GM23338 (cell line): ENCODE data around the gene SLC6A11. TPM values are rescaled to one million over a fixed set of nuclear protein-coding genes. Genes with fewer than 3 reads are reported as not detected.

Experiments used
- CREB1 ChIP-seq: fragments of 250-450 bp; sonication (Bioruptor Pico); IDR thresholded peaks from 2 replicates; pipeline ENCODE4 v1.5.0; 2020; ENCODE audit warnings: low read depth, mild to moderate bottlenecking, moderate library complexity
- EZH2 ChIP-seq: fragments of 200-600 bp; sonication (generic); IDR thresholded peaks from one replicate; pipeline ENCODE4 v1.8.0; 2017; ENCODE audit warnings: antibody characterized with exemption, mild to moderate bottlenecking, low read depth; ENCODE audit not compliant: unreplicated experiment
- EZH2phosphoT487 ChIP-seq: fragments of 200-600 bp; sonication (generic); IDR thresholded peaks from one replicate; pipeline ENCODE4 v1.8.1; 2018; ENCODE audit warnings: antibody characterized with exemption; ENCODE audit not compliant: unreplicated experiment
- NANOG ChIP-seq: IDR thresholded peaks from 2 replicates; pipeline ENCODE4 v1.6.1; 2016; ENCODE audit warnings: antibody characterized with exemption, borderline replicate concordance
- POLR2AphosphoS5 ChIP-seq: IDR thresholded peaks from 2 replicates; pipeline ENCODE4 v1.6.1; 2016; ENCODE audit warnings: antibody characterized with exemption, low read depth
- ZNF114 ChIP-seq: fragments of 250-450 bp; sonication (Bioruptor Pico); IDR thresholded peaks from 2 replicates; pipeline ENCODE4 v1.5.0; 2020; ENCODE audit warnings: mild to moderate bottlenecking, moderate library complexity
- ZNF331 ChIP-seq: fragments of 250-450 bp; sonication (Bioruptor Pico); IDR thresholded peaks from 2 replicates; pipeline ENCODE4 v1.5.0; 2020; ENCODE audit warnings: low read depth, mild to moderate bottlenecking, moderate library complexity
- polyA plus RNA-seq: library from polyadenylated mRNA; unstranded; fragments of >200 nt; fragmentation: Nextera tagmentation; extraction: Ambion mirVana; gene quantifications from 2 replicates; pipeline ENCODE4 v1.2.1, GENCODE V29; 2016
- total RNA-seq: library from RNA; depleted of rRNA; stranded (reverse); fragments of >200 nt; shearing (Covaris generic); gene quantifications from 2 replicates; pipeline ENCODE4 v1.2.3, GENCODE V29; 2014
- TF ChIP-seq, protein P1 (sequence below): fragments of 250-450 bp; sonication (Bioruptor Pico); IDR thresholded peaks from 2 replicates; pipeline ENCODE4 v1.5.0; 2020; ENCODE audit warnings: mild to moderate bottlenecking, moderate library complexity
- TF ChIP-seq, protein P2 (sequence below): IDR thresholded peaks from 2 replicates; pipeline ENCODE4 v1.6.1; 2016; ENCODE audit warnings: antibody characterized with exemption
- TF ChIP-seq, protein P3 (sequence below): IDR thresholded peaks from one replicate; pipeline ENCODE4 v1.6.1; 2018; ENCODE audit warnings: antibody characterized with exemption; ENCODE audit not compliant: unreplicated experiment

The SLC6A11 gene
- total and polyA plus RNA-seq, 2 experiments from 2014 or later, result 0.47 to 1.1 TPM

DNA sequence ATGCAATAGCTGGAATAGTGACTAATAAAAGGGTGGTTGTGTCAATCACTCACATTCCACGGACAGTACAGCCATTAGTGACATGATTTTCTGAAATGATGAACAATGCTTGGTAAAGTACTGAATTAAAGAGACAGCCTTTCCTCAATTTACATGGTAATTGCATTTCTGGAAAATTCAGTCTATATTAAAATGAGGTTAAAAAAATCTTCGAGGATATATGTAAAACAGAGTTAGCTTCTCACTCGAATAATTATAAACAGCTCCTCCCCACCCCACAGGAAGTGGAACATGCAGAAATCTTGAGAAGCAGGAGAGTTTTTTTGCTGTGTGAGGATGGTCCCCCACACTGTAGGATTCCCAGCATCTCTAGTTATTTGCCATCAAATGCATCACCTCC, 42.1 kb downstream of the SLC6A11 start (continued):
- TF ChIP-seq, protein P1, sequence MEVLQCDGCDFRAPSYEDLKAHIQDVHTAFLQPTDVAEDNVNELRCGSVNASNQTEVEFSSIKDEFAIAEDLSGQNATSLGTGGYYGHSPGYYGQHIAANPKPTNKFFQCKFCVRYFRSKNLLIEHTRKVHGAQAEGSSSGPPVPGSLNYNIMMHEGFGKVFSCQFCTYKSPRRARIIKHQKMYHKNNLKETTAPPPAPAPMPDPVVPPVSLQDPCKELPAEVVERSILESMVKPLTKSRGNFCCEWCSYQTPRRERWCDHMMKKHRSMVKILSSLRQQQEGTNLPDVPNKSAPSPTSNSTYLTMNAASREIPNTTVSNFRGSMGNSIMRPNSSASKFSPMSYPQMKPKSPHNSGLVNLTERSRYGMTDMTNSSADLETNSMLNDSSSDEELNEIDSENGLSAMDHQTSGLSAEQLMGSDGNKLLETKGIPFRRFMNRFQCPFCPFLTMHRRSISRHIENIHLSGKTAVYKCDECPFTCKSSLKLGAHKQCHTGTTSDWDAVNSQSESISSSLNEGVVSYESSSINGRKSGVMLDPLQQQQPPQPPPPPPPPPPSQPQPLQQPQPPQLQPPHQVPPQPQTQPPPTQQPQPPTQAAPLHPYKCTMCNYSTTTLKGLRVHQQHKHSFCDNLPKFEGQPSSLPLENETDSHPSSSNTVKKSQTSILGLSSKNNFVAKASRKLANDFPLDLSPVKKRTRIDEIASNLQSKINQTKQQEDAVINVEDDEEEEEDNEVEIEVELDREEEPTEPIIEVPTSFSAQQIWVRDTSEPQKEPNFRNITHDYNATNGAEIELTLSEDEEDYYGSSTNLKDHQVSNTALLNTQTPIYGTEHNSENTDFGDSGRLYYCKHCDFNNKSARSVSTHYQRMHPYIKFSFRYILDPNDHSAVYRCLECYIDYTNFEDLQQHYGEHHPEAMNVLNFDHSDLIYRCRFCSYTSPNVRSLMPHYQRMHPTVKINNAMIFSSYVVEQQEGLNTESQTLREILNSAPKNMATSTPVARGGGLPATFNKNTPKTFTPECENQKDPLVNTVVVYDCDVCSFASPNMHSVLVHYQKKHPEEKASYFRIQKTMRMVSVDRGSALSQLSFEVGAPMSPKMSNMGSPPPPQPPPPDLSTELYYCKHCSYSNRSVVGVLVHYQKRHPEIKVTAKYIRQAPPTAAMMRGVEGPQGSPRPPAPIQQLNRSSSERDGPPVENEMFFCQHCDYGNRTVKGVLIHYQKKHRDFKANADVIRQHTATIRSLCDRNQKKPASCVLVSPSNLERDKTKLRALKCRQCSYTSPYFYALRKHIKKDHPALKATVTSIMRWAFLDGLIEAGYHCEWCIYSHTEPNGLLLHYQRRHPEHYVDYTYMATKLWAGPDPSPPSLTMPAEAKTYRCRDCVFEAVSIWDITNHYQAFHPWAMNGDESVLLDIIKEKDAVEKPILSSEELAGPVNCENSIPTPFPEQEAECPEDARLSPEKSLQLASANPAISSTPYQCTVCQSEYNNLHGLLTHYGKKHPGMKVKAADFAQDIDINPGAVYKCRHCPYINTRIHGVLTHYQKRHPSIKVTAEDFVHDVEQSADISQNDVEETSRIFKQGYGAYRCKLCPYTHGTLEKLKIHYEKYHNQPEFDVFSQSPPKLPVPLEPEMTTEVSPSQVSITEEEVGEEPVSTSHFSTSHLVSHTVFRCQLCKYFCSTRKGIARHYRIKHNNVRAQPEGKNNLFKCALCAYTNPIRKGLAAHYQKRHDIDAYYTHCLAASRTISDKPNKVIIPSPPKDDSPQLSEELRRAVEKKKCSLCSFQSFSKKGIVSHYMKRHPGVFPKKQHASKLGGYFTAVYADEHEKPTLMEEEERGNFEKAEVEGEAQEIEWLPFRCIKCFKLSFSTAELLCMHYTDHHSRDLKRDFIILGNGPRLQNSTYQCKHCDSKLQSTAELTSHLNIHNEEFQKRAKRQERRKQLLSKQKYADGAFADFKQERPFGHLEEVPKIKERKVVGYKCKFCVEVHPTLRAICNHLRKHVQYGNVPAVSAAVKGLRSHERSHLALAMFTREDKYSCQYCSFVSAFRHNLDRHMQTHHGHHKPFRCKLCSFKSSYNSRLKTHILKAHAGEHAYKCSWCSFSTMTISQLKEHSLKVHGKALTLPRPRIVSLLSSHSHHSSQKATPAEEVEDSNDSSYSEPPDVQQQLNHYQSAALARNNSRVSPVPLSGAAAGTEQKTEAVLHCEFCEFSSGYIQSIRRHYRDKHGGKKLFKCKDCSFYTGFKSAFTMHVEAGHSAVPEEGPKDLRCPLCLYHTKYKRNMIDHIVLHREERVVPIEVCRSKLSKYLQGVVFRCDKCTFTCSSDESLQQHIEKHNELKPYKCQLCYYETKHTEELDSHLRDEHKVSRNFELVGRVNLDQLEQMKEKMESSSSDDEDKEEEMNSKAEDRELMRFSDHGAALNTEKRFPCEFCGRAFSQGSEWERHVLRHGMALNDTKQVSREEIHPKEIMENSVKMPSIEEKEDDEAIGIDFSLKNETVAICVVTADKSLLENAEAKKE (CRISPR knock-in tag), result no peak
- TF ChIP-seq POLR2AphosphoS5 (no peak), ZNF114 (CRISPR knock-in tag) (no peak), EZH2 (no peak), NANOG (no peak), CREB1 (no peak), EZH2phosphoT487 (no peak), ZNF331 (CRISPR knock-in tag) (no peak)
- TF ChIP-seq, protein P2, sequence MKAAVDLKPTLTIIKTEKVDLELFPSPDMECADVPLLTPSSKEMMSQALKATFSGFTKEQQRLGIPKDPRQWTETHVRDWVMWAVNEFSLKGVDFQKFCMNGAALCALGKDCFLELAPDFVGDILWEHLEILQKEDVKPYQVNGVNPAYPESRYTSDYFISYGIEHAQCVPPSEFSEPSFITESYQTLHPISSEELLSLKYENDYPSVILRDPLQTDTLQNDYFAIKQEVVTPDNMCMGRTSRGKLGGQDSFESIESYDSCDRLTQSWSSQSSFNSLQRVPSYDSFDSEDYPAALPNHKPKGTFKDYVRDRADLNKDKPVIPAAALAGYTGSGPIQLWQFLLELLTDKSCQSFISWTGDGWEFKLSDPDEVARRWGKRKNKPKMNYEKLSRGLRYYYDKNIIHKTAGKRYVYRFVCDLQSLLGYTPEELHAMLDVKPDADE, result no peak
- TF ChIP-seq, protein P3, sequence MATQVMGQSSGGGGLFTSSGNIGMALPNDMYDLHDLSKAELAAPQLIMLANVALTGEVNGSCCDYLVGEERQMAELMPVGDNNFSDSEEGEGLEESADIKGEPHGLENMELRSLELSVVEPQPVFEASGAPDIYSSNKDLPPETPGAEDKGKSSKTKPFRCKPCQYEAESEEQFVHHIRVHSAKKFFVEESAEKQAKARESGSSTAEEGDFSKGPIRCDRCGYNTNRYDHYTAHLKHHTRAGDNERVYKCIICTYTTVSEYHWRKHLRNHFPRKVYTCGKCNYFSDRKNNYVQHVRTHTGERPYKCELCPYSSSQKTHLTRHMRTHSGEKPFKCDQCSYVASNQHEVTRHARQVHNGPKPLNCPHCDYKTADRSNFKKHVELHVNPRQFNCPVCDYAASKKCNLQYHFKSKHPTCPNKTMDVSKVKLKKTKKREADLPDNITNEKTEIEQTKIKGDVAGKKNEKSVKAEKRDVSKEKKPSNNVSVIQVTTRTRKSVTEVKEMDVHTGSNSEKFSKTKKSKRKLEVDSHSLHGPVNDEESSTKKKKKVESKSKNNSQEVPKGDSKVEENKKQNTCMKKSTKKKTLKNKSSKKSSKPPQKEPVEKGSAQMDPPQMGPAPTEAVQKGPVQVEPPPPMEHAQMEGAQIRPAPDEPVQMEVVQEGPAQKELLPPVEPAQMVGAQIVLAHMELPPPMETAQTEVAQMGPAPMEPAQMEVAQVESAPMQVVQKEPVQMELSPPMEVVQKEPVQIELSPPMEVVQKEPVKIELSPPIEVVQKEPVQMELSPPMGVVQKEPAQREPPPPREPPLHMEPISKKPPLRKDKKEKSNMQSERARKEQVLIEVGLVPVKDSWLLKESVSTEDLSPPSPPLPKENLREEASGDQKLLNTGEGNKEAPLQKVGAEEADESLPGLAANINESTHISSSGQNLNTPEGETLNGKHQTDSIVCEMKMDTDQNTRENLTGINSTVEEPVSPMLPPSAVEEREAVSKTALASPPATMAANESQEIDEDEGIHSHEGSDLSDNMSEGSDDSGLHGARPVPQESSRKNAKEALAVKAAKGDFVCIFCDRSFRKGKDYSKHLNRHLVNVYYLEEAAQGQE, result no peak
